ENCODE data around the gene TPM1. TPM values are rescaled to one million over a fixed set of nuclear protein-coding genes. Genes with fewer than 3 reads are reported as not detected.

TPM1 gene
- total and polyA plus RNA-seq, 9 of the 15 experiments (the other 6 are each of a cell fraction or from before 2014, with no cell fraction given) = 8.1 to 53.9 (median 43.1) TPM

GRCh38 chr15:63112871-63113270, 70.3 kb downstream of the TPM1 start (continued):
- TF ChIP-seq MAFK (IDR thresholded peaks at IDR 0.05; ENCODE audit: low read length) (peak; percentile 47; the same call in 1 of the 2 replicates), MXD1 (CRISPR knock-in tag; IDR thresholded peaks at IDR 0.05; ENCODE audit: borderline replicate concordance, poor library complexity, severe bottlenecking) (no peak), CBX1 (IDR thresholded peaks at IDR 0.05; ENCODE audit: low read depth) (no peak), ZNF3 (CRISPR knock-in tag; IDR thresholded peaks at IDR 0.05) (no peak), ADNP (tag; IDR thresholded peaks at IDR 0.05) (no peak), ZNF830 (CRISPR knock-in tag; IDR thresholded peaks at IDR 0.05) (no peak), CBX5 (IDR thresholded peaks at IDR 0.05; ENCODE audit: borderline replicate concordance, low read depth) (no peak), PHF21A (IDR thresholded peaks at IDR 0.05; ENCODE audit: borderline replicate concordance, low read depth) (0 out of 2 replicates have a peak, but pooled peaks have one; percentile 14), HDGF (IDR thresholded peaks at IDR 0.05) (no peak), DNMT1 (IDR thresholded peaks at IDR 0.05) (no peak), ZFP30 (CRISPR knock-in tag; IDR thresholded peaks at IDR 0.05; ENCODE audit: borderline replicate concordance) (no peak), MBD2 (IDR thresholded peaks at IDR 0.05; ENCODE audit: borderline replicate concordance, low read depth) (no peak), ERF (CRISPR knock-in tag; IDR thresholded peaks at IDR 0.05) (no peak), SIN3A (IDR thresholded peaks at IDR 0.05; ENCODE audit: borderline replicate concordance in 2 of 2, control insufficient read depth in 1 of 2, low read depth in 2 of 2, low read length in 2 of 2) (no peak), KLF13 (tag; IDR thresholded peaks at IDR 0.05; ENCODE audit: borderline replicate concordance, low read depth) (no peak), ZFP91 (CRISPR knock-in tag; IDR thresholded peaks at IDR 0.05) (no peak), ZNF280B (CRISPR knock-in tag; IDR thresholded peaks at IDR 0.05) (no peak), NR2C1 (IDR thresholded peaks at IDR 0.05) (no peak), NR2C1 (tag; IDR thresholded peaks at IDR 0.05) (no peak), ZFX (CRISPR knock-in tag; IDR thresholded peaks at IDR 0.05) (no peak), THRAP3 (IDR thresholded peaks at IDR 0.05; ENCODE audit: borderline replicate concordance) (no peak)
- TF ChIP-seq, protein P1, sequence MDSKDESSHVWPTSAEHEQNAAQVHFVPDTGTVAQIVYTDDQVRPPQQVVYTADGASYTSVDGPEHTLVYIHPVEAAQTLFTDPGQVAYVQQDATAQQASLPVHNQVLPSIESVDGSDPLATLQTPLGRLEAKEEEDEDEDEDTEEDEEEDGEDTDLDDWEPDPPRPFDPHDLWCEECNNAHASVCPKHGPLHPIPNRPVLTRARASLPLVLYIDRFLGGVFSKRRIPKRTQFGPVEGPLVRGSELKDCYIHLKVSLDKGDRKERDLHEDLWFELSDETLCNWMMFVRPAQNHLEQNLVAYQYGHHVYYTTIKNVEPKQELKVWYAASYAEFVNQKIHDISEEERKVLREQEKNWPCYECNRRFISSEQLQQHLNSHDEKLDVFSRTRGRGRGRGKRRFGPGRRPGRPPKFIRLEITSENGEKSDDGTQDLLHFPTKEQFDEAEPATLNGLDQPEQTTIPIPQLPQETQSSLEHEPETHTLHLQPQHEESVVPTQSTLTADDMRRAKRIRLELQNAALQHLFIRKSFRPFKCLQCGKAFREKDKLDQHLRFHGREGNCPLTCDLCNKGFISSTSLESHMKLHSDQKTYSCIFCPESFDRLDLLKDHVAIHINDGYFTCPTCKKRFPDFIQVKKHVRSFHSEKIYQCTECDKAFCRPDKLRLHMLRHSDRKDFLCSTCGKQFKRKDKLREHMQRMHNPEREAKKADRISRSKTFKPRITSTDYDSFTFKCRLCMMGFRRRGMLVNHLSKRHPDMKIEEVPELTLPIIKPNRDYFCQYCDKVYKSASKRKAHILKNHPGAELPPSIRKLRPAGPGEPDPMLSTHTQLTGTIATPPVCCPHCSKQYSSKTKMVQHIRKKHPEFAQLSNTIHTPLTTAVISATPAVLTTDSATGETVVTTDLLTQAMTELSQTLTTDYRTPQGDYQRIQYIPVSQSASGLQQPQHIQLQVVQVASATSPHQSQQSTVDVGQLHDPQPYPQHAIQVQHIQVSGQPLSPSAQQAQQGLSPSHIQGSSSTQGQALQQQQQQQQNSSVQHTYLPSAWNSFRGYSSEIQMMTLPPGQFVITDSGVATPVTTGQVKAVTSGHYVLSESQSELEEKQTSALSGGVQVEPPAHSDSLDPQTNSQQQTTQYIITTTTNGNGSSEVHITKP (IDR thresholded peaks at IDR 0.05; ENCODE audit: partially characterized antibody) = peak; percentile 91
